Measurements from ENCODE around the gene USP36.

- no peak for TF ChIP-seq PREB (CRISPR knock-in tag; IDR thresholded peaks at IDR 0.05)
- TF ChIP-seq ZNF263 (CRISPR knock-in tag; IDR thresholded peaks at IDR 0.05; ENCODE audit: borderline replicate concordance) = no peak
- no peak for TF ChIP-seq POLR2AphosphoS5 (IDR thresholded peaks at IDR 0.05; ENCODE audit: control insufficient read depth, insufficient read depth, low read depth, low read length)
- TF ChIP-seq FIP1L1 (IDR thresholded peaks at IDR 0.05; ENCODE audit: low read depth, low read length, poor library complexity, severe bottlenecking) = no peak
- TF ChIP-seq SAFB2 (IDR thresholded peaks at IDR 0.05; ENCODE audit: borderline replicate concordance, low read depth, low read length, severe bottlenecking) = no peak
These were observed 34.2 kb downstream of the USP36 start for GRCh38 chr17:78806451-78806850.

Measured in K562 (cell line).